ENCODE results near the gene OR1E2. TPM values are rescaled to one million over a fixed set of nuclear protein-coding genes. Genes with fewer than 3 reads are reported as not detected.

OR1E2 gene
- polyA plus RNA-seq, 3 donors, result not detected

GRCh38 chr17:3475251-3475685 is 41.6 kb upstream of the OR1E2 start:
- Histone ChIP-seq H3K79me2 (ENCODE audit: insufficient read depth, low read length) (no peaks in the 10 kb centered on the region), H3K4me3 (replicated peaks in 1 of 3; ENCODE audit: low read depth in 2 of 3, low read length in 3 of 3) (no peak overlapping the region), H3K27ac (ENCODE audit: low read depth in 1 of 2, low read length in 2 of 2) (no peak overlapping the region), H4K20me1 (ENCODE audit: insufficient read depth, low read length) (no peaks in the 10 kb centered on the region), H3K9ac (ENCODE audit: insufficient read depth, low read length, poor library complexity, severe bottlenecking) (no peak overlapping the region), H3K9me3 (replicated peaks in 1 of 2; ENCODE audit: control insufficient read depth in 1 of 2, insufficient read depth in 1 of 2, low read length in 2 of 2) (peaks cover 0 to 3% of the 10 kb centered on the region in 2 donors), H3K4me2 (replicated peaks; ENCODE audit: extremely low read depth, low read length, poor library complexity, severe bottlenecking) (no peak overlapping the region), H3K27me3 (ENCODE audit: control insufficient read depth in 2 of 2, insufficient read depth in 2 of 2, low read length in 2 of 2) (no peaks in the 10 kb centered on the region), H3K36me3 (replicated peaks in 1 of 2; ENCODE audit: control insufficient read depth in 1 of 2, insufficient read depth in 2 of 2, low read length in 2 of 2) (no peaks in the 10 kb centered on the region), H2AFZ (ENCODE audit: insufficient read depth, low read depth, low read length, poor library complexity, severe bottlenecking) (no peak overlapping the region), H3K4me1 (ENCODE audit: control insufficient read depth in 1 of 2, insufficient read depth in 2 of 2, low read length in 2 of 2) (no peaks in the 10 kb centered on the region)
- 100% methylated on average over 1 of the region's 4 CpGs for WGBS (ENCODE audit: insufficient coverage)
- TF ChIP-seq CTCF (IDR thresholded peaks at IDR 0.05), result no peak
- peaks cover 2 to 9% (median 8%) of the 10 kb centered on the region in 3 donors for H3K27me3 Mint-ChIP-seq (ENCODE audit: low read depth in 3 of 3)
- intact Hi-C loops (cut with micrococcal nuclease), result no loop called here
- no peak overlapping the region for H3K27ac Mint-ChIP-seq
- no peak for DNase-seq
- H3K4me1 Mint-ChIP-seq, result peaks cover 5% of the 10 kb centered on the region
- H3K36me3 Mint-ChIP-seq, result no peaks in the 10 kb centered on the region
- H3K4me3 Mint-ChIP-seq, result no peak overlapping the region
- H3K9me3 Mint-ChIP-seq, result peaks cover 3 to 16% (median 9%) of the 10 kb centered on the region in 7 donors

- no peak for TF ChIP-seq CTCF (IDR thresholded peaks at IDR 0.05)
Observed at GRCh38 chr17:3474212-3474611, 40.6 kb upstream of the OR1E2 start.

More at GRCh38 chr17:3474212-3474611, 40.6 kb upstream of the OR1E2 start:
- Mint-ChIP-seq H3K36me3 (no peaks in the 10 kb centered on the region), H3K27me3 (ENCODE audit: low read depth in 3 of 3) (peaks cover 2 to 9% (median 6%) of the 10 kb centered on the region in 3 donors), H3K27ac (no peak overlapping the region), H3K4me1 (peaks cover 5% of the 10 kb centered on the region), H3K9me3 (peaks cover 3 to 18% (median 9%) of the 10 kb centered on the region in 7 donors), H3K4me3 (no peak overlapping the region)
- WGBS (ENCODE audit: insufficient coverage), result no CpG with 5 or more reads among the region's 3 CpGs
- no peaks in the 10 kb centered on the region for H4K20me1 ChIP-seq (ENCODE audit: insufficient read depth, low read length)
- intact Hi-C loops (cut with micrococcal nuclease), result no loop called here
- H3K9ac ChIP-seq (ENCODE audit: insufficient read depth, low read length, poor library complexity, severe bottlenecking), result no peak overlapping the region
- no peaks in the 10 kb centered on the region for H3K27me3 ChIP-seq (ENCODE audit: control insufficient read depth in 2 of 2, insufficient read depth in 2 of 2, low read length in 2 of 2)
- DNase-seq, result no peak
- no peak overlapping the region for H3K4me2 ChIP-seq (replicated peaks; ENCODE audit: extremely low read depth, low read length, poor library complexity, severe bottlenecking)
- H3K27ac ChIP-seq (ENCODE audit: low read depth in 1 of 2, low read length in 2 of 2), result no peak overlapping the region
- peaks cover 0 to 3% of the 10 kb centered on the region in 2 donors for H3K9me3 ChIP-seq (replicated peaks in 1 of 2; ENCODE audit: control insufficient read depth in 1 of 2, insufficient read depth in 1 of 2, low read length in 2 of 2)
- H3K79me2 ChIP-seq (ENCODE audit: insufficient read depth, low read length), result no peaks in the 10 kb centered on the region
- H3K4me3 ChIP-seq (replicated peaks in 1 of 3; ENCODE audit: low read depth in 2 of 3, low read length in 3 of 3), result no peak overlapping the region
- no peaks in the 10 kb centered on the region for H3K4me1 ChIP-seq (ENCODE audit: control insufficient read depth in 1 of 2, insufficient read depth in 2 of 2, low read length in 2 of 2)
- no peak overlapping the region for H2AFZ ChIP-seq (ENCODE audit: insufficient read depth, low read depth, low read length, poor library complexity, severe bottlenecking)
- H3K36me3 ChIP-seq (replicated peaks in 1 of 2; ENCODE audit: control insufficient read depth in 1 of 2, insufficient read depth in 2 of 2, low read length in 2 of 2), result no peaks in the 10 kb centered on the region
